Measurements from ENCODE around the gene IQSEC1. TPM values are rescaled to one million over a fixed set of nuclear protein-coding genes. Genes with fewer than 3 reads are reported as not detected.

Gene IQSEC1
- total RNA-seq, 2 donors from 2014 or later = 57.5 to 63.9 TPM

DNA sequence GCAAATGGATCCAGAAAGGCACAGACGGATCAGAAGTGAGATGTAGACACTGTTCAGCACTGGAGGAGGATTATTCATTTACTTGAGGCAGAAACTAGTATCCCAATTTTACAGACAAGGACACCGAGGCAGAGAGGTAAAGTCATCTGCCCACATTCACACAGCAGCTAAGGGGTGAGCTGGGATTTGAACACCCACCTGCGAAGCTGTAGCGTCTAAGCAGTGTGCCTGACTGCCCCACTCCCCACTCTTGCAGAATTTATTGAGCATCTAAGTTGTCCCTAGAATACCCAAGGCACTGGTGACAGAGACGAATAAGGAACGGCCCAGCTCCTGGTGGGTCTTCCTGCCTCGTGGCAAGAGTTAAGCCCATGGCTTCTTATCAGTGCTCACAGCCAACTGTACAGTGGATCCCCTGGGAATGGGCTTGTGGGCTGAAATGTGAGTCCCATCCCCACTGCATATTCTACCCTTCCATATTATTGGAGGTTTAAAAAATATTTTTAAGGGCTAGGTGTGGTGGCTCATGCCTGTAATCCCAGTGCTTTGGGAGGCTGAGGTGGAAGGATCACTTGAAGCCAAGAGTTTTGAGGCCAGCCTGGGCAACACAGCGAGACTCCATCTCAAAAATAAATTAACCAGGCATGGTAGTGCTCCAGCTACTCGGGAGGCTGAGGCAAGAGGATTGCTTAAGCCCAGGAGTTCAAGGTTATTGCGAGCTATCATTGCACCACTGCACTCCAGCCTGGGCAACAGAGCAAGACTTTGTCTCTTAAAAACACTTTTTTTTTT lies 77.6 kb downstream of the IQSEC1 start:
- TF ChIP-seq, protein P1, sequence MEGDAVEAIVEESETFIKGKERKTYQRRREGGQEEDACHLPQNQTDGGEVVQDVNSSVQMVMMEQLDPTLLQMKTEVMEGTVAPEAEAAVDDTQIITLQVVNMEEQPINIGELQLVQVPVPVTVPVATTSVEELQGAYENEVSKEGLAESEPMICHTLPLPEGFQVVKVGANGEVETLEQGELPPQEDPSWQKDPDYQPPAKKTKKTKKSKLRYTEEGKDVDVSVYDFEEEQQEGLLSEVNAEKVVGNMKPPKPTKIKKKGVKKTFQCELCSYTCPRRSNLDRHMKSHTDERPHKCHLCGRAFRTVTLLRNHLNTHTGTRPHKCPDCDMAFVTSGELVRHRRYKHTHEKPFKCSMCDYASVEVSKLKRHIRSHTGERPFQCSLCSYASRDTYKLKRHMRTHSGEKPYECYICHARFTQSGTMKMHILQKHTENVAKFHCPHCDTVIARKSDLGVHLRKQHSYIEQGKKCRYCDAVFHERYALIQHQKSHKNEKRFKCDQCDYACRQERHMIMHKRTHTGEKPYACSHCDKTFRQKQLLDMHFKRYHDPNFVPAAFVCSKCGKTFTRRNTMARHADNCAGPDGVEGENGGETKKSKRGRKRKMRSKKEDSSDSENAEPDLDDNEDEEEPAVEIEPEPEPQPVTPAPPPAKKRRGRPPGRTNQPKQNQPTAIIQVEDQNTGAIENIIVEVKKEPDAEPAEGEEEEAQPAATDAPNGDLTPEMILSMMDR (IDR thresholded peaks at IDR 0.05) = no peak
- H3K4me3 ChIP-seq = no peak overlapping the region
- no peaks in the 10 kb centered on the region for H3K36me3 ChIP-seq
- peaks cover 0 to 42% of the 10 kb centered on the region in 2 donors for H3K4me1 ChIP-seq
- H3K27ac ChIP-seq = peak overlapping the region; percentile 93 to 98
- H3K9me3 ChIP-seq = no peaks in the 10 kb centered on the region
- no peaks in the 10 kb centered on the region for H3K27me3 ChIP-seq
- DNase-seq (ENCODE audit: low spot score) = no peak

GRCh38 chr3:12994607-12995388 lies 78.4 kb downstream of the IQSEC1 start:
- DNase-seq (ENCODE audit: low spot score) = peak; percentile 88
- Histone ChIP-seq H3K4me1 (peaks cover 0 to 49% of the 10 kb centered on the region in 2 donors), H3K27me3 (no peaks in the 10 kb centered on the region), H3K27ac (peak overlapping the region; percentile 93 to 98), H3K36me3 (no peaks in the 10 kb centered on the region), H3K9me3 (no peaks in the 10 kb centered on the region), H3K4me3 (peak overlapping the region; percentile 77 to 78)
- TF ChIP-seq, protein P1 (IDR thresholded peaks at IDR 0.05) = peak; percentile 87 to 96

DNA sequence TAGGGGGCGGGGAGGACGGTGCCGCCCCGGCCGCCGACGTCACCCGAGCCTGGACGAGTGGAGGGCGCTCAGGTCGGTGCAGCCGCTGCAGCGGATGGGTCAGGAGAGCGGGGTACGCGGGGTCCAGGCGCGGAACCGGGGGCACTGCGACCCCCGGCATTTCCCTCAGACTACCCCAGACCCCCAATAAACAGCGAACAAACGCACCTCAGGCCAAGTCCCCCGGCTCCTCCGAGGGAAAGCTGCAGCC lies 78.9 kb downstream of the IQSEC1 start:
- Histone ChIP-seq H3K27ac (peak overlapping the region; percentile 93 to 98), H3K27me3 (no peaks in the 10 kb centered on the region), H3K36me3 (no peaks in the 10 kb centered on the region), H3K4me3 (peak overlapping the region; percentile 77 to 78), H3K9me3 (no peaks in the 10 kb centered on the region), H3K4me1 (peaks cover 0 to 45% of the 10 kb centered on the region in 2 donors)
- TF ChIP-seq, protein P1 (IDR thresholded peaks at IDR 0.05) = no peak
- DNase-seq (ENCODE audit: low spot score) = no peak

DNA sequence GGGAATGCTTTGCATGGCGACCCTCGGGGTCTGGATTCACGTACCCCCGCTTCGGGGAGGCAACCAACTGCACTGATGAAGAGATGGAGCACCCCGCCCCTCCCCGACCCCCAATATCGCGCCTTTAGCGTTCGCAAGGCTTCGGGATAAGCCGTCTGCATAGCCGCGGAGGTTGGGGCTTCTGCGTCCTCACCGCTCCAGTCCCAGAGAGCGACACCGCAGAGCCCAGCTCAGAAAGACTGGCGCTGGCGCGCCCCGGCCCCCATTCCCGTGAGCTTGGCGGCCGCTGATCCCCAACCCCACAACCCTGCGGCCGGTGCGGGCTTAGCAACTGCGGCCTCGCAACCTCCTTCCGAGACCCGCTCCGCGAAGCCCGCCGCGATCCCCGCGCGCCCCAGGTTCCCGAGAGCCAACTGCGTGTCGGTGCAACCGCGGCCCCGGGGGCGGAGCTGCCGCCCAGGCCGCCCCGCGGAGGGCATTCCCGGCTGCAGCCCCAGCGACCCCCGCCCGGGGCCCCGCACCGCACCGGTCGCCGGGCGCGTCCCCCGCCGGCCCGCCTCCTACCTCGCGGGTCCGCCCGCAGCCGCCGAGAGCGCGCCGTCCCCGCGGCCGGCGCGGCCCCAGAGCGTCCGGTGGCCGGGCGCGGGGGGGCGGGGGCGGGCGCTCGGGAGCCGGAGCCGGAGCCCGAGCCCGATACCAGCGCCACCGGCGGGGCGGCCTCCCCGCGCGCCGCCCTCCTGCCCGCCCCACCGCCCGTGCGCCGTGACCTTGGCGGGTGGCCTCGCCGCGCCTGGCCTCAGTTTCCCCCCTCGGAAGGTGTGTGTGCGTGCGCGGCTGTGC lies 79.5 kb downstream of the IQSEC1 start:
- Histone ChIP-seq H3K9me3 (no peaks in the 10 kb centered on the region), H3K27me3 (no peaks in the 10 kb centered on the region), H3K27ac (peak overlapping the region; percentile 93 to 98), H3K4me1 (peaks cover 0 to 42% of the 10 kb centered on the region in 2 donors), H3K4me3 (peak overlapping the region; percentile 77 to 78), H3K36me3 (no peaks in the 10 kb centered on the region)
- TF ChIP-seq, protein P1 (IDR thresholded peaks at IDR 0.05) = no peak
- no peak for DNase-seq (ENCODE audit: low spot score)

DNA sequence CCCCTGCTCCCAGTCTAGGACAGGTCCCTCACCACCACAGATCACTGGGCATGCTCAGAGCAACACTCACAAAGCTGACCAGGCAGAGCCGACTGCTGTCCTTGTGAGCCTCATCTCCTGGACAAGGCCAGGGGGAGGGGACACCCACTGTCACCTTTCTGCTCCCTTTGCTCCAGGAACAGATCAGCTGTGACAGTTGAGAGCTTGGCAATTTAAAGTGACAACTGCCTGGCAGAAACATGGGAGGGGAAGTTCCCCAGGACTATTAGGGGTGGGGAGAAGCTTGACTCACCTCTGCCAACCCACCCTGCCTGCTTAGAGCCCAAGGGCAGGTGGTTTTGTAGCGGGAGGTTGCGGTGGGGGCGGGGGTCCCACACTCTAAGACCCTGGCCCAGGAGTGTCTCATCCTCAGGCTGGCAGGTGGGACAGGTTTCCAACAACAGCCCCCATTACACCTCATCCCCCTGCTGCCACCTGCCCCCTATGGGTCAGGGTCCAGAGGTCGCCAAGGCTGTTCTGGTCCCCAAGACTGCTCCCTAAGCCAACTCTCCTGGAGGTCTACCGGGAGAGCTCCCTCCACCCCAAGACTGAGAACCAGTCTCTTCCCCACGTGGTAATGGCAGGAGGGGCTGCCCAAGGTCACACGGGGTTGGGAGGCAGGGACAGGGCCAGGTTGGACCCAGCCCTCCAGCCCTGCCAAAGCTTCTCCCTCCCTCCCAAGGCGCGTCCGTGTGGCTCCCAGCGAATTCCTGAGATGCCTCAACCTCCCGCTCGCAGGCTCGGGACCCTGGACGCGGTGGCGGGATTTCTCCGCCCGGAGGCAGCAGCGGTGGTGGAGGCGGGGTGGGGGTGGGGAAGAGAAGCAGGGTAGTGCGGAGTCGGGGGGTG lies 80.4 kb downstream of the IQSEC1 start:
- peak overlapping the region; percentile 91 to 95 for H3K27ac ChIP-seq
- DNase-seq (ENCODE audit: low spot score) = no peak
- no peaks in the 10 kb centered on the region for H3K9me3 ChIP-seq
- peak overlapping the region; percentile 77 to 78 for H3K4me3 ChIP-seq
- no peaks in the 10 kb centered on the region for H3K36me3 ChIP-seq
- H3K4me1 ChIP-seq = peaks cover 0 to 44% of the 10 kb centered on the region in 2 donors
- TF ChIP-seq, protein P1 (IDR thresholded peaks at IDR 0.05) = peak in 1 of 2 donors; percentile 14
- H3K27me3 ChIP-seq = no peaks in the 10 kb centered on the region
